AG04449 (cell line): Measurements from ENCODE around the gene PTPRM.
A peak's percentile ranks its signal among the peaks of the same experiment; 100 is the strongest.

Experiments
- CTCF ChIA-PET: fragments of 350-600 bp; formaldehyde crosslinking; extraction: SDS; loops from one replicate; lab custom pipeline; 2021; ENCODE audit warnings: antibody characterized with exemption; lab: Yijun Ruan, JAX
- POLR2A ChIA-PET: fragments of 400-600, 350-600 bp; formaldehyde crosslinking; extraction: SDS; loops from one replicate; lab custom pipeline; 2020; ENCODE audit warnings: antibody characterized with exemption, inconsistent platforms; lab: Yijun Ruan, JAX
- DNase-seq: peaks from one replicate; pipeline ENCODE4 v3.0.0-alpha.2; 2010; ENCODE audit warnings: low read depth, low spot score
- H3K4me3 ChIP-seq: 2 replicates; pipeline ENCODE4 v1.5.1; 2011; ENCODE audit warnings: low read depth, mild to moderate bottlenecking, control low read depth, low read length
- CTCF ChIP-seq: IDR thresholded peaks from one replicate; pipeline ENCODE4 v1.5.1; 2011; ENCODE audit warnings: mild to moderate bottlenecking, moderate library complexity, low read length, control low read depth, inconsistent platforms; ENCODE audit not compliant: insufficient read depth; ENCODE audit errors: missing control alignments

Gene PTPRM

GRCh38 chr18:8381821-8382459 is 814.8 kb downstream of the PTPRM start:
- CTCF ChIA-PET, result interaction anchor here (1.3 to 3.5 kb wide), 2 partner anchors 8 to 99 kb away, joined by 3 to 28 read pairs; no protein-coding TSS in a partner anchor
- H3K4me3 ChIP-seq, result no peak overlapping the region
- POLR2A ChIA-PET, result no interaction called here
- no peak for DNase-seq
- no peak for TF ChIP-seq CTCF

- POLR2A ChIA-PET, result no interaction called here
- CTCF ChIA-PET, result no interaction called here
These were observed 818.3 kb downstream of the PTPRM start for GRCh38 chr18:8385400-8385799.

GRCh38 chr18:8386669-8387380 is 819.7 kb downstream of the PTPRM start:
- TF ChIP-seq CTCF, result no peak
- DNase-seq, result no peak
- ChIA-PET POLR2A (no interaction called here), CTCF (interaction anchor here (0.6 to 2.6 kb wide), 2 partner anchors 303 to 575 kb away, joined by 3 to 11 read pairs; no protein-coding TSS in a partner anchor)
- H3K4me3 ChIP-seq, result no peak overlapping the region

More at GRCh38 chr18:8385400-8385799, 818.3 kb downstream of the PTPRM start:
- H3K4me3 ChIP-seq, result no peak overlapping the region
- DNase-seq, result no peak
- no peak for TF ChIP-seq CTCF

GRCh38 chr18:8389391-8390340 is 822.5 kb downstream of the PTPRM start:
- peak; percentile 85 for TF ChIP-seq CTCF
- CTCF ChIA-PET, result interaction anchor here (0.6 to 5.3 kb wide), 60 partner anchors 8 to 1344 kb away, joined by 3 to 51 read pairs (median 4); partner anchors contain the start of gene PTPRM
- DNase-seq, result peak; percentile 17
- POLR2A ChIA-PET, result no interaction called here
- no peak overlapping the region for H3K4me3 ChIP-seq

- CTCF ChIA-PET, result interaction anchor here (1.0 to 5.3 kb wide), 7 partner anchors 10 to 824 kb away, joined by 3 to 51 read pairs (median 15); partner anchors contain the start of gene PTPRM
- POLR2A ChIA-PET, result no interaction called here
- TF ChIP-seq CTCF, result no peak
- no peak overlapping the region for H3K4me3 ChIP-seq
- DNase-seq, result no peak
These were observed 824.0 kb downstream of the PTPRM start for GRCh38 chr18:8391068-8391467.
